ENCODE results near the gene WDR1. TPM values are rescaled to one million over a fixed set of nuclear protein-coding genes. Genes with fewer than 3 reads are reported as not detected.
A peak's percentile ranks its signal among the peaks of the same experiment; 100 is the strongest.

WDR1 gene
- total RNA-seq, 2 experiments from 2014 or later = 77.6 to 152 TPM

DNA sequence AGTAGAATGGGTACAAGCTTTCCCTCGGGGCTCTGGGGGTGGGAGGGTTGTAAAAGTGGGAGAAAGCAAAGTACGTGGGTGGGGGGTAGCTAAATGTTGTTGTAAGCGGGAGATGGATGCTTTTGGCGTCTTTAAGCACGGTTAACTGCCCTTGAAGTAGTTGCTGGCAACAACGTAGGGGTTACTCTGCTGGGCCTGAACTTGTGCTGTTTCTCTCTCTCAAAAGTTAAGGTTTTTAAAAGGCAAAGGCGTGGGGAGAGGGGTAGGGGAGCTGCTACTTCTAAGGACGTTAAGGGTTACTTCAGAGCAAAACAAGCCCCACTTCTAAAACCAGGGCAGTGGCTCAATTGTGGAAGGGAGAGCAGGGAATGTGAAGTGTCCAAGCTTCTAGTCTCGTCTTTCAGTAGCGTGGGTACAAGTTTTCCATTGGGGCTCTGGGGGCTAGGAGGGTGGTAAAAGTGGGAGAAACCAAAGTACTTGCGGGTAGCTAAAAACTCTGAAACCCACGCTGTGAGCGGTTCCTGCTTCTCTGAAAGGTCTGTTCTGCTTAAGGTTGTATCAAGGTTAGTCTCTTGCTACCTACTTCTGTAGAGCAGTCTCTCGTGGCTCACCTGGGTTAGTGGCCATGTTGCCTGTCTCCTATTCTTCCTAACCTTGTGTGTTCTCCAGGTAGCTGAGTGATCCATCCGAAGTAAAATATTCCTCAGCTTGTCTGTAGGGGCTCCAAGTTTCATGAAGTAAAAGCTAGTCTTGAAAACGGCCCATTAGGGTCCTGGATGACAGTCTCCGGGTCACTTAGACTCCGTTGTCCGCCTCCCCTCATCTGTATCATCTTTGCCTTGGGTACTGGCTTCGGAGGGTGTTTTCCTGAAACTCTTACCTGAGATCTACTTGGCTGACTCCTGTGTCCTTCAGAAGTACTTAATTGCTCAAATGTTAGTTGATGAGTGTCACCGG lies 1.7 kb upstream of the WDR1 start:
- Histone ChIP-seq H3K9me2 (ENCODE audit: insufficient read depth, low read length) (no peaks in the 10 kb centered on the region), H3K4me1 (ENCODE audit: insufficient read depth, low read length, poor library complexity, severe bottlenecking) (peaks cover 32% of the 10 kb centered on the region), H2AFZ (ENCODE audit: low read length) (peak overlapping the region; percentile 34; the same call in 1 of the 2 replicates), H3K27ac (ENCODE audit: low read depth, low read length, poor library complexity, severe bottlenecking) (peak overlapping the region; percentile 69), H3K9me3 (ENCODE audit: low read length) (no peaks in the 10 kb centered on the region), H3K79me2 (ENCODE audit: insufficient read depth, low read depth, low read length) (peaks cover 15% of the 10 kb centered on the region; the same call in 1 of the 2 replicates), H3K4me2 (ENCODE audit: low read length) (peak overlapping the region; percentile 83), H3K36me3 (ENCODE audit: insufficient read depth, low read length) (peaks cover 24% of the 10 kb centered on the region), H3K4me3 (ENCODE audit: low read depth, low read length, poor library complexity, severe bottlenecking) (peak overlapping the region; percentile 73), H4K20me1 (ENCODE audit: insufficient read depth, low read length) (peaks cover 15% of the 10 kb centered on the region)
- TF ChIP-seq, protein P1, sequence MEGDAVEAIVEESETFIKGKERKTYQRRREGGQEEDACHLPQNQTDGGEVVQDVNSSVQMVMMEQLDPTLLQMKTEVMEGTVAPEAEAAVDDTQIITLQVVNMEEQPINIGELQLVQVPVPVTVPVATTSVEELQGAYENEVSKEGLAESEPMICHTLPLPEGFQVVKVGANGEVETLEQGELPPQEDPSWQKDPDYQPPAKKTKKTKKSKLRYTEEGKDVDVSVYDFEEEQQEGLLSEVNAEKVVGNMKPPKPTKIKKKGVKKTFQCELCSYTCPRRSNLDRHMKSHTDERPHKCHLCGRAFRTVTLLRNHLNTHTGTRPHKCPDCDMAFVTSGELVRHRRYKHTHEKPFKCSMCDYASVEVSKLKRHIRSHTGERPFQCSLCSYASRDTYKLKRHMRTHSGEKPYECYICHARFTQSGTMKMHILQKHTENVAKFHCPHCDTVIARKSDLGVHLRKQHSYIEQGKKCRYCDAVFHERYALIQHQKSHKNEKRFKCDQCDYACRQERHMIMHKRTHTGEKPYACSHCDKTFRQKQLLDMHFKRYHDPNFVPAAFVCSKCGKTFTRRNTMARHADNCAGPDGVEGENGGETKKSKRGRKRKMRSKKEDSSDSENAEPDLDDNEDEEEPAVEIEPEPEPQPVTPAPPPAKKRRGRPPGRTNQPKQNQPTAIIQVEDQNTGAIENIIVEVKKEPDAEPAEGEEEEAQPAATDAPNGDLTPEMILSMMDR (conservative IDR thresholded peaks at IDR 0.05; ENCODE audit: low read length) = no peak
- TF ChIP-seq EZH2phosphoT487 (IDR thresholded peaks at IDR 0.05; ENCODE audit: borderline replicate concordance, low read depth, low read length) = no peak
- no peak for DNase-seq (ENCODE audit: low spot score)
- BruUV-seq (replicated peaks) = no TSS peak
- ChIA-PET CTCF (ENCODE audit: unreplicated experiment) (interaction anchor here (1.1 kb wide), 1 partner anchor 23 kb away, joined by 4 read pairs; no protein-coding TSS in a partner anchor), POLR2A (interaction anchor here (0.6 to 2.2 kb wide), 14 partner anchors 9 to 1466 kb away, joined by 3 to 14 read pairs (median 5); no protein-coding TSS in a partner anchor)
- intact Hi-C loops (cut with micrococcal nuclease; ENCODE audit: unreplicated experiment) = no loop called here

DNA sequence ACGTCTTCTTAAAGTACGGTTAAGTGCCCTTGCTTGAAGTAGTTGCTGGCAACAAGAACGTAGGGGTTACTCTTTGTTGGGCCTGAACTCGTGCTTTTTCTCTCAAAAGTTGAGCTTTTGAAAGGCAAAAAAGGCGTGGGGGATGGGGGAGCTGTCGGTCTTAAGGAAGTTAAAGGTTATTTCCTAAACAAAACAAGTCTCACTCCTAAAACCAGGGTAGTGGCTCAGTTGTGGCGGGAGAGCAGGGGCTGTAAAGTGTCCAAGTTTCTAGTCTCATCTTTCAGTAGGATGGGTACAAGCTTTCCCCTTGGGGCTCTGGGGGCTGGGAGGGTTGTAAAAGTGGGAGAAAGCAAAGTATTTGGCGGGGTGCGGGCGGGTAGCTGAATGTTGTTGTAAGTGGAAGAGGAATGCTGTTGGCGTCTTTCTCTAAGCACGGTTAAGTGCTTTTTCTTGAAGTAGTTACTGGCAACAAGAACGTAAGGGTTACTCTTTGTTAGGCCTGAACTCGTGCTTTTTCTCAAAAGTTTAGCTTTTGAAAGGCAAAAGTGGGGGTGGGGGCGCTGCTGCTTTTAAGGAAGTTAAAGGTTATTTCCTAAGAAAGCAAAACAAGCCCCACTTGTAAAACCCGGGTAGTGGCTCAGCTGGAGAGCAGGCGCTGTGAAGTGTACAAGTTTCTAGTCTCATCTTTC lies 904 bp upstream of the WDR1 start:
- ChIA-PET POLR2A (interaction anchor here (0.6 to 2.2 kb wide), 16 partner anchors 9 to 1467 kb away, joined by 3 to 14 read pairs (median 4); no protein-coding TSS in a partner anchor), CTCF (ENCODE audit: unreplicated experiment) (interaction anchor here (0.7 to 1.1 kb wide), 2 partner anchors 17 to 23 kb away, joined by 4 to 6 read pairs; no protein-coding TSS in a partner anchor)
- peak overlapping the region; percentile 83 for H3K4me2 ChIP-seq (ENCODE audit: low read length)
- H3K79me2 ChIP-seq (ENCODE audit: insufficient read depth, low read depth, low read length) = peaks cover 15% of the 10 kb centered on the region; the same call in 1 of the 2 replicates
- H3K4me1 ChIP-seq (ENCODE audit: insufficient read depth, low read length, poor library complexity, severe bottlenecking) = peaks cover 32% of the 10 kb centered on the region
- peaks cover 15% of the 10 kb centered on the region for H4K20me1 ChIP-seq (ENCODE audit: insufficient read depth, low read length)
- BruUV-seq (replicated peaks) = TSS peak; percentile 99
- H2AFZ ChIP-seq (ENCODE audit: low read length) = peak overlapping the region; percentile 34; the same call in 1 of the 2 replicates
- H3K27ac ChIP-seq (ENCODE audit: low read depth, low read length, poor library complexity, severe bottlenecking) = peak overlapping the region; percentile 69
- peak; percentile 68 for DNase-seq (ENCODE audit: low spot score)
- H3K4me3 ChIP-seq (ENCODE audit: low read depth, low read length, poor library complexity, severe bottlenecking) = peak overlapping the region; percentile 73
- H3K36me3 ChIP-seq (ENCODE audit: insufficient read depth, low read length) = peaks cover 32% of the 10 kb centered on the region
- no peaks in the 10 kb centered on the region for H3K9me2 ChIP-seq (ENCODE audit: insufficient read depth, low read length)
- H3K9me3 ChIP-seq (ENCODE audit: low read length) = no peaks in the 10 kb centered on the region
- intact Hi-C loops (cut with micrococcal nuclease; ENCODE audit: unreplicated experiment) = loop anchor here (1.0 kb wide), 1 partner anchor 339 kb away; no protein-coding TSS in a partner anchor
- TF ChIP-seq, protein P1 (conservative IDR thresholded peaks at IDR 0.05; ENCODE audit: low read length) = 0 out of 2 replicates have a peak, but pooled peaks have one; percentile 36
- no peak for TF ChIP-seq EZH2phosphoT487 (IDR thresholded peaks at IDR 0.05; ENCODE audit: borderline replicate concordance, low read depth, low read length)
